B cell (primary cell): ENCODE measurements around the gene MST1.

ENCODE experiments used
- EZH2 ChIP-seq: IDR thresholded peaks from 2 replicates; pipeline ENCODE4 v1.6.1; 2012; ENCODE audit warnings: borderline replicate concordance, low read depth, mild to moderate bottlenecking, moderate library complexity, low read length; ENCODE audit not compliant: insufficient read depth, poor library complexity, severe bottlenecking
- TF ChIP-seq, protein P1 (sequence below): fragments of 200-600 bp; IDR thresholded peaks from one replicate; pipeline ENCODE4 v1.8.0; 2022; ENCODE audit warnings: antibody characterized with exemption, mild to moderate bottlenecking

- TF ChIP-seq, protein P1, sequence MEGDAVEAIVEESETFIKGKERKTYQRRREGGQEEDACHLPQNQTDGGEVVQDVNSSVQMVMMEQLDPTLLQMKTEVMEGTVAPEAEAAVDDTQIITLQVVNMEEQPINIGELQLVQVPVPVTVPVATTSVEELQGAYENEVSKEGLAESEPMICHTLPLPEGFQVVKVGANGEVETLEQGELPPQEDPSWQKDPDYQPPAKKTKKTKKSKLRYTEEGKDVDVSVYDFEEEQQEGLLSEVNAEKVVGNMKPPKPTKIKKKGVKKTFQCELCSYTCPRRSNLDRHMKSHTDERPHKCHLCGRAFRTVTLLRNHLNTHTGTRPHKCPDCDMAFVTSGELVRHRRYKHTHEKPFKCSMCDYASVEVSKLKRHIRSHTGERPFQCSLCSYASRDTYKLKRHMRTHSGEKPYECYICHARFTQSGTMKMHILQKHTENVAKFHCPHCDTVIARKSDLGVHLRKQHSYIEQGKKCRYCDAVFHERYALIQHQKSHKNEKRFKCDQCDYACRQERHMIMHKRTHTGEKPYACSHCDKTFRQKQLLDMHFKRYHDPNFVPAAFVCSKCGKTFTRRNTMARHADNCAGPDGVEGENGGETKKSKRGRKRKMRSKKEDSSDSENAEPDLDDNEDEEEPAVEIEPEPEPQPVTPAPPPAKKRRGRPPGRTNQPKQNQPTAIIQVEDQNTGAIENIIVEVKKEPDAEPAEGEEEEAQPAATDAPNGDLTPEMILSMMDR: peak; percentile 81
- no peak for TF ChIP-seq EZH2
These were observed 17.7 kb downstream of the MST1 start for GRCh38 chr3:49671291-49672288.
